ENCODE measurements around the gene GPHA2. TPM values are rescaled to one million over a fixed set of nuclear protein-coding genes. Genes with fewer than 3 reads are reported as not detected.

The GPHA2 gene
- polyA plus RNA-seq, 1 donor = 2.6 TPM

DNA sequence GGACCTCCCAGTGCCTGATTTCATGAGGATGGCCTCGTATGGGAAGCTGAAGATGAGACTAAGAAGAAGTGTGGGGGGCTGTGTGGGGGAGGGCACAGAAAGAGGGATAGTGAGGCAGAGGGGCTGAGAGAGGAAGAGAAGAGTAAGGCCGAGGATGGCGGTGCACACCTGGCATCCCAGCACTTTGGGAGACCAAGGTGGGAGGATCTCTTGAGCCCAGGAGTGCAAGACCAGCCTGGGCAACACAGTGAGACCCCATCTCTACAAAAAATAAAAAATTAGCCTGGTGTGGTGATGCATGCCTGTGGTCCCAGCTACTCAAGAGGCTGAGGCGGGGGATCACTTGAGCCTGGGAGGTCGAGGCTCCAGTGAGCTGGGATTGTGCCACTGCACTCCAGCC, 43.8 kb downstream of the GPHA2 start:
- DNase-seq = no peak

GRCh38 chr11:64891215-64891848, 44.4 kb downstream of the GPHA2 start:
- DNase-seq = no peak

- DNase-seq = no peak
These were observed 45.2 kb downstream of the GPHA2 start for GRCh38 chr11:64890522-64890939.

DNA sequence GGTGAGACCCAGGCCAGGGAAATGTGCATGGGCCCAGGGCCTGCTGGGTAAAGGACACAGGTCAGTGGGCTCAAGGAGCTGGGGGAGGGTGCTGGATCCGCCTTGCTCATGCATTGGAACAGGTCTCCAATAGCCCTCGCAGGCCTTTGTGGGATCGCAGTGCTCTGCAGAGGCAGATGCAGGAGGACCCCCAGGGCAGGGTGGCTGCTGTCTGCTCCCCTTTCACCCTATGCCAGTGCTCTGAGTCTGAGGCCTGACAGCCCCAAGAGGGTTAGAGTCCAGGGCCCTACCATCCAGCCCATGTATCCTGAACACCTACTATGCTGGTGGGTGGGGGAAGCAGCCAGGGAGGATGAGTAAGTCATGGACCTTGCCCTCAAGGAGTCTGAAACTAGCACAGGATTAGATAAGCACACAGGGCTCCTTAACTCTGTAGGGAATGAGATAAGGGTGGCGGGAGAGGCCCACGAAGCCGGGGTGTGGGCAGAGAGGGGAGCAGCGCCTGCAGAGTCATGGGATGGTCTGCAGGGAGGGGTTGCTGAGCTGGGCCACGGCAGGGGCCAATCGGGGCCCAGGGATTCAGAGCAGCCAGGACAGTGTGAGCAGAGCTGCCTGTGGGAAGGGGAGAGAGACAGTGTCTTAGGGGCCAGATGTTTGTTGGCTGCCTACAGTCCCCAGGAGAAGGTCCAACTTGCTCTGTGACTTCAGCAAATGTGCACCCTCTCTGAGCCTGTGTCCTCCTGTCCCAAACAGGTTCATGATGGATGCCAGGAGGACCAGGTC, 46.8 kb downstream of the GPHA2 start:
- no peak for DNase-seq

GRCh38 chr11:64888406-64888728, 47.3 kb downstream of the GPHA2 start:
- DNase-seq = no peak

DNA sequence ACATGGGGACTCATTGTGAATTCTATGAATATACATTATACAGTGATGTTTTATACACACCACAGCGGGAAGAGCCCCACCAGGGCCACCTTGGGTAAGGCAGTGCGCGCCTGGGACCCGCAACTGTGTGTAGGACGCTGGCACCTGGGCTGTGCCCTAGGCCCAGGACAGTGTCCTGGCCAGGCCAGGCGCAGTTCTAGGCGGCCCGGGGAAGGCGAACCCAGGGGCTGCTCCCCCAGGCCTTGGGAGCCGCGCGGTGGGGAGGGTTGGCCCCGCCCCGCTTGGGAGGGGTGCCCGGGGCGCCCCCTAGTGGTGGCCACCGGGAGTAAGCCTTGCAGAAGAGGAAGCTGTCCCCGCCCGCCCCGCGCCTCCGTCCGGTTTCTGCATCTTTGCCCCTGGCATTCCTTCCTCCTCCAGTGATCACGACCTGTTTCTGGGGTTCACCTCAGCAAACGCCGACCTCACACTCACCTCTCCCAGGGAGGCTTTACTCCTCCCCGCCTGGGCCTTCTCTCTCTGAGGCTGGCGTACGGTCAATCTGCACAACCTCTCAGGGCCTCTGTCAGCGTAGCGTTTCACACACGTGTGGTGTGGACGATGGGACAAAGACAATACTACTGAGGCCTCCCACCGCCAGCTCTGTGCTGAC, 47.8 kb downstream of the GPHA2 start:
- peak; percentile 68 for DNase-seq

GRCh38 chr11:64887234-64887756, 48.4 kb downstream of the GPHA2 start:
- no peak for DNase-seq

DNA sequence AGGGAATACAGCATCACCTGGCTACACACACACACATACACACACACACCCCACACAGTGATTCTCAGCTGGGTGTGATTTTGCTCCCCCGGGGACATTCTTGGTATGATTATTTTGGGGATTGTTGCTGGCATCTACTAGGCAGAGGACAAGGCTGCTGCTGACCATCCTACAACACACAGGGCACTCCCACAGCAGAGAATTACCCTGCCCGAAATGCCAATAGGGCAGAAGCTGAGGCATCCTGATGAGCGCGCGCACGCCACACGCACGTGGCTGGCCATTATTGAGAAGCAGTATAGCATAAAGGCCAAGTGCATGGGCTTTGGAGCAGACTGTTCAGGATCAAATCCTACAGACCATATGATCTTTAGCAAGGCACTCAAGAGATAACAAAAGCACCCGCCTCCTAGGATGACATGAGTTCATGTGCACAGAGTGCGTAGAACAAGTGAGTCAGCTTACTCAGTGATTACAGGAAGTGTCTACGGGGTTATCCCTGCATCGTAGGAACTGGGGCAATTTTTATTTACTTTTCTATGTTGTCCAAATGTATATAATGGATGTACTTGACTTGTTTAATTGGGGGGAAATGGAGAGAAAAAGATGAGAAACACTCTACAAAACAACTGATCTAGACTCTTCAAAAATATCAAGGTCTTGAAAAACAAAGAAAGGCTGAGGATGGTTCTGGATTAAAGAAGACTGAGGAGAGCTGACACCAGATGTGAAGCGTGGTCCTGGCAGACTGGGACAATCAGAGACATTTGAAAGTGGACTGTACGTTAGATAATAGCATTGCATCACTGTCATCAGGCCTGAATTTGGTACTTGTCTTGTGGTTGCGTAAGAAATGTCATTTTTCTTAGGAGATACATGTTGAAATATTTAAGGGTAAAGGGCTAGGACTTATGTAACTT, 50.1 kb downstream of the GPHA2 start:
- DNase-seq = no peak

Other genes with a start within 250 kb of the GPHA2 start
- 14.9 TPM for gene NRXN2, start 212.7 kb downstream of the GPHA2 start, polyA plus RNA-seq (ENCODE audit: insufficient read length)
- 2.6 TPM for gene RASGRP2, start 191.8 kb downstream of the GPHA2 start, polyA plus RNA-seq (ENCODE audit: insufficient read length)
- 1.8 TPM for gene PYGM, start 175.9 kb downstream of the GPHA2 start, polyA plus RNA-seq (ENCODE audit: insufficient read length)
- gene SF1, start 157.4 kb downstream of the GPHA2 start, polyA plus RNA-seq (ENCODE audit: insufficient read length) = 520 TPM
- gene MAP4K2, start 132.7 kb downstream of the GPHA2 start, polyA plus RNA-seq (ENCODE audit: insufficient read length) = 17.4 TPM
- 36.6 TPM for gene MEN1, start 125.3 kb downstream of the GPHA2 start, polyA plus RNA-seq (ENCODE audit: insufficient read length)
- gene CDC42BPG, start 91.2 kb downstream of the GPHA2 start, polyA plus RNA-seq (ENCODE audit: insufficient read length) = 5.4 TPM
- 56.5 TPM for gene EHD1, start 57.3 kb downstream of the GPHA2 start, polyA plus RNA-seq (ENCODE audit: insufficient read length)
- 16.4 TPM for gene ATG2A, start 18.7 kb downstream of the GPHA2 start, polyA plus RNA-seq (ENCODE audit: insufficient read length)
- 18.5 TPM for gene PPP2R5B, start 11.2 kb downstream of the GPHA2 start, polyA plus RNA-seq (ENCODE audit: insufficient read length)
- 0.88 TPM for gene MAJIN, start 36.2 kb upstream of the GPHA2 start, polyA plus RNA-seq (ENCODE audit: insufficient read length)
- 3.2 TPM for gene BATF2, start 61.1 kb upstream of the GPHA2 start, polyA plus RNA-seq (ENCODE audit: insufficient read length)
- 45.6 TPM for gene ARL2, start 78.3 kb upstream of the GPHA2 start, polyA plus RNA-seq (ENCODE audit: insufficient read length)
- gene SNX15, start 91.5 kb upstream of the GPHA2 start, polyA plus RNA-seq (ENCODE audit: insufficient read length) = 22.3 TPM
- 10.4 TPM for gene SAC3D1, start 105.3 kb upstream of the GPHA2 start, polyA plus RNA-seq (ENCODE audit: insufficient read length)
- 10.0 TPM for gene NAALADL1, start 122.7 kb upstream of the GPHA2 start, polyA plus RNA-seq (ENCODE audit: insufficient read length)
- gene CDCA5, start 148.1 kb upstream of the GPHA2 start, polyA plus RNA-seq (ENCODE audit: insufficient read length) = 23.1 TPM
- 26.0 TPM for gene ZFPL1, start 148.3 kb upstream of the GPHA2 start, polyA plus RNA-seq (ENCODE audit: insufficient read length)
- gene VPS51, start 160.3 kb upstream of the GPHA2 start, polyA plus RNA-seq (ENCODE audit: insufficient read length) = 93.3 TPM
- 63.8 TPM for gene TM7SF2, start 176.0 kb upstream of the GPHA2 start, polyA plus RNA-seq (ENCODE audit: insufficient read length)
- gene ZNHIT2, start 181.8 kb upstream of the GPHA2 start, polyA plus RNA-seq (ENCODE audit: insufficient read length) = 4.8 TPM
- gene FAU, start 186.2 kb upstream of the GPHA2 start, polyA plus RNA-seq (ENCODE audit: insufficient read length) = 474 TPM
- gene MRPL49, start 186.4 kb upstream of the GPHA2 start, polyA plus RNA-seq (ENCODE audit: insufficient read length) = 52.6 TPM
- gene SYVN1, start 198.6 kb upstream of the GPHA2 start, polyA plus RNA-seq (ENCODE audit: insufficient read length) = 47.1 TPM
- gene SPDYC, start 234.3 kb upstream of the GPHA2 start, polyA plus RNA-seq (ENCODE audit: insufficient read length) = not detected
- gene CAPN1, start 246.0 kb upstream of the GPHA2 start, polyA plus RNA-seq (ENCODE audit: insufficient read length) = 86.6 TPM

Data from left kidney (tissue), 2 donors.